ENCODE results near the gene TMEM132A. TPM values are rescaled to one million over a fixed set of nuclear protein-coding genes. Genes with fewer than 3 reads are reported as not detected.

Gene TMEM132A
- polyA plus RNA-seq, 1 experiment: 17.9 TPM

GRCh38 chr11:60950024-60950423 lies 25.8 kb downstream of the TMEM132A start:
- ChIA-PET CTCF (interaction anchor here (0.6 to 1.7 kb wide), 5 partner anchors 9 to 51 kb away, joined by 3 to 5 read pairs (median 3); no protein-coding TSS in a partner anchor), POLR2A (no interaction called here)
- no peak for TF ChIP-seq CTCF (IDR thresholded peaks at IDR 0.05; ENCODE audit: insufficient read depth, low read depth, low read length)
- no peak for DNase-seq (ENCODE audit: low read depth)
- Histone ChIP-seq H3K4me3 (ENCODE audit: low read depth, low read length) (no peak overlapping the region), H3K27me3 (ENCODE audit: control insufficient read depth, insufficient read depth, low read length) (peaks cover 1% of the 10 kb centered on the region; the same call in 1 of the 2 replicates), H3K36me3 (ENCODE audit: control insufficient read depth, insufficient read depth, low read length) (peaks cover 2% of the 10 kb centered on the region; the same call in 1 of the 2 replicates)

- H3K4me3 ChIP-seq (ENCODE audit: low read depth, low read length): peak overlapping the region; percentile 45
- POLR2A ChIA-PET: no interaction called here
- no peak for DNase-seq (ENCODE audit: low read depth)
- CTCF ChIA-PET: interaction anchor here (1.7 kb wide), 1 partner anchor 10 kb away, joined by 5 read pairs; no protein-coding TSS in a partner anchor
- no peaks in the 10 kb centered on the region for H3K36me3 ChIP-seq (ENCODE audit: control insufficient read depth, insufficient read depth, low read length)
- peaks cover 1% of the 10 kb centered on the region; the same call in 1 of the 2 replicates for H3K27me3 ChIP-seq (ENCODE audit: control insufficient read depth, insufficient read depth, low read length)
- TF ChIP-seq CTCF (IDR thresholded peaks at IDR 0.05; ENCODE audit: insufficient read depth, low read depth, low read length): no peak
Observed at GRCh38 chr11:60950933-60951605, 26.8 kb downstream of the TMEM132A start.

GRCh38 chr11:60951606-60951903 lies 27.3 kb downstream of the TMEM132A start:
- ChIA-PET POLR2A (no interaction called here), CTCF (no interaction called here)
- Histone ChIP-seq H3K4me3 (ENCODE audit: low read depth, low read length) (peak overlapping the region; percentile 45), H3K27me3 (ENCODE audit: control insufficient read depth, insufficient read depth, low read length) (peaks cover 1% of the 10 kb centered on the region; the same call in 1 of the 2 replicates), H3K36me3 (ENCODE audit: control insufficient read depth, insufficient read depth, low read length) (no peaks in the 10 kb centered on the region)
- no peak for TF ChIP-seq CTCF (IDR thresholded peaks at IDR 0.05; ENCODE audit: insufficient read depth, low read depth, low read length)
- DNase-seq (ENCODE audit: low read depth): no peak

DNA sequence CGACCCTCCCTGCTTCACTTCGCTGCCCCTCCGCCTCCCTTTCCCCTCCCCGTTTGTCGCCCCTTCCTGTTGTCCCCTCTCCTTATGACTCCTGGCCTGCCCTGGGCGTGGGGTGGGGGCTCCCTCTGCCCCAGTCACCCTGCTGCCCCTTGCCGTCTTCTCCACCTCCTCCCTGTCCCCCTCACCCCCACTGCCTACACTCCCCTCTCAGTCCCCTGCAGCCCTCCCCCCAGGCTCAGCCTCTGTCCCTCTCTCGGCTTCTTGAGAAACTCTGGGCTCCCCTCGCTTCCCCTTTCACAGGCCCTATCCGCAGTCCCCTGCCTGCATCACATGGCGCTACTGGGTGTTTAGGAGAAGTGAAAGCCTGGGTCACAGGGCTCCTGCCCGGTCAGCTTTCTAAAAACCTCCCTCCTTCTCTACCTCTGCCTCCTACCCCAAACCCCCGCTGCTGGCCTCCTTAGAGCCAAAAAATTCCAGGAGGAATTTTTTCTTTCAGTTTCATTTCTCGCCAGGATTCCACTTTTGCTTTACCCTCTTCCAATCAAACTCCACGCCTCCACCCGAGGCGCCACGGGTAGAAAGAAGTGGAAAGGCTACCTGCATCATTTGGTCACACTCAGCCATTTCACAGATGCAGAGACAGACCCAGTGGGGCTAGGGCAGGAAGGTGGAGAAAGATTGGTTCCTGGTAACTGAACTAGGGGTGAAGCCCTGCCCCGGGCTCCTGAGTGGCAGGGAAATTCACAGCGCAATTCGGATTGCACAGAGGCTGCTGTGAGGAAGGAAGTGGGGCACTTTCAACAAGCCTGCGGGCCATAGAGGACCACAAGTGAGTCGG lies 27.9 kb downstream of the TMEM132A start, which contains the start of gene SLC15A3:
Gene SLC15A3 (minus strand): TSS at position 273 of the 838 bp plus-strand sequence. CDS start 625 bp downstream, outside the sequence.
- Histone ChIP-seq H3K36me3 (ENCODE audit: control insufficient read depth, insufficient read depth, low read length) (no peaks in the 10 kb centered on the region), H3K27me3 (ENCODE audit: control insufficient read depth, insufficient read depth, low read length) (peaks cover 1% of the 10 kb centered on the region; the same call in 1 of the 2 replicates), H3K4me3 (ENCODE audit: low read depth, low read length) (peak within 1 kb of the TSS; percentile 45)
- no peak for TF ChIP-seq CTCF (IDR thresholded peaks at IDR 0.05; ENCODE audit: insufficient read depth, low read depth, low read length)
- ChIA-PET CTCF (no interaction called here), POLR2A (no interaction called here)
- DNase-seq (ENCODE audit: low read depth): no peak

- CTCF ChIA-PET: interaction anchor here (2.3 kb wide), 1 partner anchor 235 kb away, joined by 6 read pairs; no protein-coding TSS in a partner anchor
- Histone ChIP-seq H3K27me3 (ENCODE audit: control insufficient read depth, insufficient read depth, low read length) (peaks cover 1% of the 10 kb centered on the region; the same call in 1 of the 2 replicates), H3K4me3 (ENCODE audit: low read depth, low read length) (no peak overlapping the region), H3K36me3 (ENCODE audit: control insufficient read depth, insufficient read depth, low read length) (no peaks in the 10 kb centered on the region)
- DNase-seq (ENCODE audit: low read depth): no peak
- POLR2A ChIA-PET: no interaction called here
- TF ChIP-seq CTCF (IDR thresholded peaks at IDR 0.05; ENCODE audit: insufficient read depth, low read depth, low read length): no peak
Observed at GRCh38 chr11:60952742-60953170, 28.5 kb downstream of the TMEM132A start.
